ENCODE measurements around the gene APEH.

The APEH gene

DNA sequence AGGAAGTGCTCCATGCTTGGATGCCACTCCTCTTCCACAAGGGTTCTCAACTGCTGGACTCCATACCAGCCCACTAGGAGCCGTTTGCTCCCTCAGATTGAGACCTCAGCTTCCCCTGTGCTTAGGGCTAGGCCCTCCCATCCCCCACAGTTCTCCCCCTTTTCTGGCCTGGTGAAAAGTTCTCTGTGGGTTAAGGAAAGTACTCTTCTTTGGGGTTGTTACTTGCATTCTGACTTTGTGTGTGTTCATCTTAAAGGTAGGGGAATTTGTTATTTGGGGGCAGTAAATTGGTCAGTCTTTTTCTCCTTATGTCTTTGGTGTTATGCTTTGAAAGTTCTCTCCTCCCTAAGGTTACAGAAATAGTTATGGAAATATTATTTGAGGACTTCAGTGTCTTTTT is 24.0 kb upstream of the APEH start:
- DNase-seq (ENCODE audit: low spot score), result no peak

GRCh38 chr3:49650637-49651036 is 23.5 kb upstream of the APEH start:
- no peak for DNase-seq (ENCODE audit: low spot score)

- DNase-seq (ENCODE audit: low spot score), result no peak
Observed at GRCh38 chr3:49652218-49652902, 21.8 kb upstream of the APEH start.

DNA sequence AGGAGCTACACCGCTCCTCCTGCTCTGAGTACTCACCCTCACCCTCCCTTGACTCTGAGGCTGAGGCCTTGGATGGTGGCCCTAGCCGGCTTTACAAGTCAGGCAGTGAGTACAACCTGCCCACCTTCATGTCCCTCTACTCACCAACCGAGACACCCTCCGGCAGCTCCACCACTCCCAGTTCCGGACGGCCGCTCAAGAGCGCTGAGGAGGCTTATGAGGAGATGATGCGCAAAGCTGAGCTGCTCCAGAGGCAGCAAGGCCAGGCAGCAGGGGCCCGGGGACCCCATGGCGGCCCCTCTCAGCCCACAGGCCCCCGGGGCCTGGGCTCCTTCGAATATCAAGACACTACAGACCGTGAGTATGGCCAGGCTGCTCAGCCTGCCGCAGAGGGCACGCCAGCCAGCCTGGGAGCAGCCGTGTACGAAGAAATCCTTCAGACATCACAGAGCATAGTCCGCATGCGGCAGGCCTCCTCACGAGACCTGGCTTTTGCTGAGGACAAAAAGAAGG is 21.2 kb upstream of the APEH start:
- no peak for DNase-seq (ENCODE audit: low spot score)

DNA sequence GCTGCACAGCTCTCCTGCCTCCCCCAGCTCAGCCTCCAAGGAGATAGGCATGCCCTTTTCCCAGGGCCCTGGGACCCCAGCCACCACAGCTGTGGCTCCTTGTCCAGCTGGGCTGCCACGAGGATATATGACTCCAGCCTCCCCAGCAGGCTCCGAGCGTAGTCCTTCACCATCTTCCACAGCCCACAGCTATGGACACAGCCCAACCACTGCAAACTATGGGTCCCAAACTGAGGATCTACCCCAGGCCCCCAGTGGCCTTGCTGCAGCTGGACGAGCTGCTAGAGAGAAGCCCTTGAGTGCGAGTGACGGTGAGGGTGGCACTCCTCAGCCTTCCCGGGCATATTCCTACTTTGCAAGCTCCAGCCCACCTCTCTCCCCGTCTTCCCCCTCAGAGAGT is 20.5 kb upstream of the APEH start:
- DNase-seq (ENCODE audit: low spot score), result no peak

DNA sequence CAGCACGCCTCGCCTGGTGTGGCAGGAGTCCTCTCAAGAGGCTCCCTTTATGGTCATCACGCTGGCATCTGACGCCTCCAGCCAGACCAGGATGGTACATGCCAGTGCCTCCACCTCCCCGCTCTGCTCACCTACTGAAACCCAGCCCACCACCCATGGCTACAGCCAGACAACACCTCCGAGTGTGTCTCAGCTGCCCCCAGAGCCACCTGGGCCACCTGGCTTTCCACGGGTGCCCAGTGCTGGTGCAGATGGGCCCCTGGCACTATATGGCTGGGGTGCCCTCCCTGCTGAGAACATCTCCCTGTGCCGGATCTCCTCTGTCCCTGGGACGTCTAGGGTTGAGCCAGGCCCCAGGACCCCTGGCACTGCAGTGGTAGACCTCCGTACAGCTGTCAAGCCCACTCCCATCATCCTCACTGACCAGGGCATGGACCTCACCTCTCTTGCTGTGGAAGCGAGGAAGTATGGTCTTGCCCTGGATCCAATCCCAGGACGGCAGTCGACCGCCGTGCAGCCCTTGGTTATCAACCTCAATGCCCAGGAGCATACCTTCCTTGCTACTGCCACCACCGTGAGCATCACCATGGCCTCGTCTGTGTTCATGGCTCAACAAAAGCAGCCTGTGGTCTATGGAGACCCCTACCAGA is 19.9 kb upstream of the APEH start:
- no peak for DNase-seq (ENCODE audit: low spot score)

GRCh38 chr3:49654955-49655556 is 19.1 kb upstream of the APEH start:
- no peak for DNase-seq (ENCODE audit: low spot score)

GRCh38 chr3:49655731-49656285 is 18.3 kb upstream of the APEH start:
- no peak for DNase-seq (ENCODE audit: low spot score)

GRCh38 chr3:49656541-49657112 is 17.5 kb upstream of the APEH start:
- DNase-seq (ENCODE audit: low spot score), result peak; percentile 28

- no peak for DNase-seq (ENCODE audit: low spot score)
Observed at GRCh38 chr3:49657208-49657915, 16.8 kb upstream of the APEH start.

GRCh38 chr3:49658711-49659110 is 15.4 kb upstream of the APEH start:
- no peak for DNase-seq (ENCODE audit: low spot score)

DNA sequence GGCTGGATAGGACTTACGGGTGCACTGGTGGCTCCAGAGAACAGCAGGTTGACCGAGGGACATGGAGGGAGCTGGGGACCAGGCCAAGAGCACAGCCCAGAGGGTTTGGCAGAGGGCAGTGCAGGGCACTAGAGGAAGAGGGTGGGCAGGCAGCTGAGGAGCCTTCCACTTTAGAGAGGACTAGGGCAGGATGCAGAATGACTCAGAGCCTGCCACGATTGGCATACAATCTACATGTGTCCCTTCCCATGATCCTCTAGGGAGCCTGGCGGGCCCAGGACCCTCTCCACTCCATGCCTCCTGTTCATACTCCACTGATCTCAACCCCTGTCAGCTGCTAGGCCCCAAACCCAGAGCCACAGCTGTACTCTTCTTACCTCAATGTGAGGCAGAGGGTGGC is 14.4 kb upstream of the APEH start:
- DNase-seq (ENCODE audit: low spot score), result no peak

DNA sequence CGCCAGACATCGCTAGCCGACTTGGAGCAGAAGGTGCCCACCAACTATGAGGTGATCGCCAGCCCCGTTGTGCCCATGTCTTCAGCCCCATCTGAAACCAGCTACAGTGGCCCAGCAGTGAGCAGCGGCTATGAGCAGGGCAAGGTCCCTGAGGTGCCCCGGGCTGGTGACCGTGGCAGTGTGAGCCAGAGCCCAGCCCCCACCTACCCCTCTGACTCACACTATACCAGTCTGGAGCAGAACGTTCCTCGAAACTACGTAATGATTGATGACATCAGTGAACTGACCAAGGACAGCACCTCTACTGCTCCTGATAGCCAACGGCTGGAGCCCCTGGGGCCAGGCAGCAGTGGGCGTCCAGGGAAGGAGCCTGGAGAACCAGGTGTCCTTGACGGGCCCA is 12.9 kb upstream of the APEH start:
- DNase-seq (ENCODE audit: low spot score), result no peak

DNA sequence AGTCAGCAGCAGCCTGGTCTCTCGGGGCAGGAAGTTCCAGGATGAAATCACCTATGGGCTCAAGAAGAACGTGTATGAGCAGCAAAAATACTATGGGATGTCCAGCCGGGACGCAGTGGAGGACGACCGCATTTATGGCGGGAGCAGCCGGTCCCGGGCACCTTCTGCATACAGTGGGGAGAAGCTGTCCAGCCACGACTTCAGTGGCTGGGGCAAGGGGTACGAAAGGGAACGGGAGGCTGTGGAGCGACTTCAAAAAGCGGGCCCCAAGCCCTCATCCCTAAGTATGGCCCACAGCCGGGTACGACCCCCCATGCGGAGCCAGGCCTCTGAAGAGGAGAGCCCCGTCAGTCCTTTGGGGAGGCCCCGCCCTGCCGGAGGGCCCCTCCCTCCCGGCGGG is 12.1 kb upstream of the APEH start:
- DNase-seq (ENCODE audit: low spot score), result no peak

DNA sequence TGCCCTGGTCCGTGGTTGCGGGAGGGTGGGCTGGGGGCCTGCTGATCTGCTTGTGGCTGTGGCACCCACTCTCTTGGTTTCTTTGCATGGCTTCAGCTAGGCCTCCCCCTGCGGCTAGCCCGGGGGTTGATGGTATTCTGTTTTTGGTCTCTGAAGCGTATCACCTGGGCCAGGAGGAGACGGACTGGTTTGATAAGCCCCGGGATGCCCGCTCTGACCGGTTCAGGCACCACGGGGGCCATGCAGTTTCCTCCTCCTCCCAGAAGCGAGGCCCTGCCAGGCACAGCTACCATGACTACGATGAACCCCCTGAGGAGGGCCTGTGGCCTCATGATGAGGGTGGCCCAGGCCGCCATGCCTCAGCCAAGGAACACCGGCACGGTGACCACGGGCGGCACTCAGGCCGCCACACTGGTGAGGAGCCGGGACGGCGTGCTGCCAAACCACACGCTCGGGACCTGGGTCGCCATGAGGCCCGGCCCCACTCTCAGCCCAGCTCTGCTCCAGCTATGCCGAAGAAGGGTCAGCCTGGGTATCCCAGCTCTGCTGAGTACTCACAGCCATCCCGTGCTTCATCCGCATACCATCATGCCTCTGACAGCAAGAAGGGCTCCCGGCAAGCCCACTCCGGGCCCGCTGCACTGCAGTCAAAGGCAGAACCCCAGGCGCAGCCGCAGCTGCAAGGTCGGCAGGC is 11.3 kb upstream of the APEH start:
- no peak for DNase-seq (ENCODE audit: low spot score)

GRCh38 chr3:49663831-49664230 is 10.3 kb upstream of the APEH start:
- DNase-seq (ENCODE audit: low spot score), result no peak

DNA sequence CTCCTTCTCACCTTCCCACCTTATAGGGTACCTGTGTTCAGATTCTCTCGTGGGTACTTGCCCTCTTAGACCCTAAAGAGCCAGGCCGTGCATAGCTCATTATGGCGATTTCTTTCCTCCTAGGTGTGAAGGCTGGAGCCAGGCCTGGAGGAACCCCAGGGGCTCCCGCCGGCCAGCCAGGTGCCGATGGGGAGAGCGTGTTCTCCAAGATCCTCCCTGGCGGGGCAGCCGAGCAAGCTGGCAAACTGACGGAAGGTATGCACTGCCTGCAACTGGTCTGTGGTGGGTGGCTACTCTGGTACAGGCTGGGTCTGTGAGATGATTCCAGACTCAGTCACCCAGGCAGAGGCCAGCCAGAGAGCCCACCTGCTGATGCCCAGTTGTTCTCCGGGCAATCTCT is 9.9 kb upstream of the APEH start:
- DNase-seq (ENCODE audit: low spot score), result no peak

- no peak for DNase-seq (ENCODE audit: low spot score)
Observed at GRCh38 chr3:49665822-49666519, 8.2 kb upstream of the APEH start.

DNA sequence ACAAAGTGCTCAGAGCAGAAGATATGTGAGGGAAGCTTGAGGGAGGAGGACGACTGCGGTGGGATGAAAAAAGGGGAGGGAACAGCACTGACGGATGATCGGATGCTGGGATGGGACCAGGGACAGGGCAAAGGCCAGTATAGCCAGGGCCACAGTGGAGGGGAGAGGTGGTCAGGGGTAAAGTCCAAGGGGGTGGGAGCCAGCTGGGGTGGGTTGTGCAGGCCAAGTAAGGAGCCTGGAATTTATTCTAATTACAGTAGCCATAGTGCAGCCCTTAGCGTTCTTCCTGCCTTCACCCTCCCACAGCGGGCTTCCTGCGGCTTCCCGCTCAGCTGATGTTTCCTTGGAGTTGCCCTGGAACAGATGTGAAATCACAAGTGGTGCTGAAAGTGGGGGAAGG is 7.6 kb upstream of the APEH start:
- no peak for DNase-seq (ENCODE audit: low spot score)

- no peak for DNase-seq (ENCODE audit: low spot score)
Observed at GRCh38 chr3:49667701-49668413, 6.3 kb upstream of the APEH start.
